ENCODE results near the gene CLK2.
"Not testable (repeated sequence)": the region's sequence is repeated elsewhere in the genome, so short reads cannot be mapped to it uniquely, and the experiment has no call there.

CLK2 gene

GRCh38 chr1:155295942-155296267 lies 22.6 kb upstream of the CLK2 start:
- no peak for DNase-seq

- no peak for DNase-seq
These were observed 22.1 kb upstream of the CLK2 start for GRCh38 chr1:155295183-155295941.

GRCh38 chr1:155294520-155295182 lies 21.3 kb upstream of the CLK2 start:
- no peak for DNase-seq

- no peak for DNase-seq
These were observed 19.9 kb upstream of the CLK2 start for GRCh38 chr1:155293086-155293749.

- DNase-seq: not testable (repeated sequence)
These were observed 17.7 kb upstream of the CLK2 start for GRCh38 chr1:155291006-155291405.

GRCh38 chr1:155287987-155288543 lies 14.8 kb upstream of the CLK2 start:
- DNase-seq: no peak

GRCh38 chr1:155286544-155286943 lies 13.2 kb upstream of the CLK2 start:
- no peak for DNase-seq

- no peak for DNase-seq
These were observed 12.3 kb upstream of the CLK2 start for GRCh38 chr1:155285631-155286044.

- DNase-seq: no peak
These were observed 11.8 kb upstream of the CLK2 start for GRCh38 chr1:155285063-155285462.

- DNase-seq: no peak
These were observed 11.2 kb upstream of the CLK2 start for GRCh38 chr1:155284476-155284875.

GRCh38 chr1:155282488-155283091 lies 9.3 kb upstream of the CLK2 start:
- no peak for DNase-seq

- DNase-seq: no peak
These were observed 6.0 kb upstream of the CLK2 start for GRCh38 chr1:155279268-155279667.

GRCh38 chr1:155278689-155279160 lies 5.4 kb upstream of the CLK2 start:
- no peak for DNase-seq

- DNase-seq: peak; percentile 86
These were observed 4.8 kb upstream of the CLK2 start for GRCh38 chr1:155277902-155278688.

GRCh38 chr1:155277070-155277901 lies 4.0 kb upstream of the CLK2 start, which contains the start of gene HCN3:
Gene HCN3 (plus strand): TSS chr1:155277463. CDS start chr1:155277591, 128 bp downstream.
- DNase-seq: peak; percentile 96

- DNase-seq: no peak
These were observed 600 bp downstream of the CLK2 start for GRCh38 chr1:155272466-155273342.

GRCh38 chr1:155269381-155269780 lies 3.9 kb downstream of the CLK2 start:
- no peak for DNase-seq

- DNase-seq: no peak
These were observed 4.7 kb downstream of the CLK2 start for GRCh38 chr1:155268630-155269029.

GRCh38 chr1:155267373-155267772 lies 5.9 kb downstream of the CLK2 start:
- DNase-seq: no peak

- DNase-seq: no peak
These were observed 6.8 kb downstream of the CLK2 start for GRCh38 chr1:155266553-155266952.
